GM18861 (cell line): ENCODE measurements around the gene TMEM253.

Source experiments
- ATAC-seq: cut with Tn5 transposase; IDR thresholded peaks from one replicate; pipeline ENCODE4 v1.9.1; 2021; ENCODE audit not compliant: unreplicated experiment

TMEM253 gene

GRCh38 chr14:21103710-21104447, 3.0 kb downstream of the TMEM253 start:
- peak; percentile 79 for ATAC-seq

GRCh38 chr14:21104448-21105060, 3.7 kb downstream of the TMEM253 start:
- peak; percentile 35 for ATAC-seq

- ATAC-seq = no peak
These were observed 4.2 kb downstream of the TMEM253 start for GRCh38 chr14:21105095-21105494.

- ATAC-seq = no peak
These were observed 5.3 kb downstream of the TMEM253 start for GRCh38 chr14:21106176-21106497.

GRCh38 chr14:21106498-21107282, 5.8 kb downstream of the TMEM253 start:
- ATAC-seq = no peak

- ATAC-seq = no peak
These were observed 6.5 kb downstream of the TMEM253 start for GRCh38 chr14:21107283-21107800.

GRCh38 chr14:21108791-21109190, 7.9 kb downstream of the TMEM253 start:
- no peak for ATAC-seq

- no peak for ATAC-seq
These were observed 8.7 kb downstream of the TMEM253 start for GRCh38 chr14:21109377-21110138.

GRCh38 chr14:21112255-21112654, 11.4 kb downstream of the TMEM253 start:
- ATAC-seq = no peak

- ATAC-seq = no peak
These were observed 12.5 kb downstream of the TMEM253 start for GRCh38 chr14:21113369-21113768.

GRCh38 chr14:21118933-21119332, 18.1 kb downstream of the TMEM253 start:
- ATAC-seq = no peak

GRCh38 chr14:21120686-21121085, 19.8 kb downstream of the TMEM253 start:
- no peak for ATAC-seq

- no peak for ATAC-seq
These were observed 20.3 kb downstream of the TMEM253 start for GRCh38 chr14:21121122-21121521.

- no peak for ATAC-seq
These were observed 22.6 kb downstream of the TMEM253 start for GRCh38 chr14:21123429-21123828.

- no peak for ATAC-seq
These were observed 33.0 kb downstream of the TMEM253 start for GRCh38 chr14:21133901-21134300.

- no peak for ATAC-seq
These were observed 35.2 kb downstream of the TMEM253 start for GRCh38 chr14:21136024-21136423.

- ATAC-seq = no peak
These were observed 41.5 kb downstream of the TMEM253 start for GRCh38 chr14:21142357-21142756.

- ATAC-seq = no peak
These were observed 44.6 kb downstream of the TMEM253 start for GRCh38 chr14:21145437-21145836.

- ATAC-seq = no peak
These were observed 48.9 kb downstream of the TMEM253 start for GRCh38 chr14:21149641-21150367.
